ENCODE measurements around the gene KCTD13. TPM values are rescaled to one million over a fixed set of nuclear protein-coding genes. Genes with fewer than 3 reads are reported as not detected.

The KCTD13 gene
- total and polyA plus RNA-seq, 4 donors: 2.7 to 13.1 (median 3.7) TPM

- Histone ChIP-seq H3K9me3 (ENCODE audit: control insufficient read depth in 4 of 4, low read length in 3 of 4) (no peaks in the 10 kb centered on the region), H3K4me3 (ENCODE audit: low read depth in 1 of 3, low read length in 3 of 3) (no peak overlapping the region), H3K27me3 (ENCODE audit: control insufficient read depth in 4 of 4, insufficient read depth in 4 of 4, low read length in 3 of 4) (peaks cover 0 to 6% (median 1%) of the 10 kb centered on the region in 4 donors), H3K4me1 (ENCODE audit: control insufficient read depth in 4 of 4, insufficient read depth in 4 of 4, low read length in 3 of 4) (peaks cover 2 to 12% (median 6%) of the 10 kb centered on the region in 4 donors), H3K9ac (ENCODE audit: low read depth in 1 of 2, low read length in 2 of 2) (no peak overlapping the region), H3K27ac (ENCODE audit: low read depth in 1 of 2, low read length in 2 of 2) (no peak overlapping the region), H3K36me3 (ENCODE audit: control insufficient read depth in 4 of 4, insufficient read depth in 3 of 4, low read depth in 1 of 4, low read length in 3 of 4) (no peaks in the 10 kb centered on the region)
- 15% methylated on average over 9 of the region's 9 CpGs for WGBS
- TF ChIP-seq EGR1 (IDR thresholded peaks at IDR 0.05; ENCODE audit: low read depth in 2 of 2) (no peak), RAD21 (IDR thresholded peaks at IDR 0.05) (no peak), FOXA1 (IDR thresholded peaks at IDR 0.05) (no peak), REST (IDR thresholded peaks at IDR 0.05) (no peak), SP1 (IDR thresholded peaks at IDR 0.05) (no peak), NR2F2 (IDR thresholded peaks at IDR 0.05) (no peak), HNF4A (conservative IDR thresholded peaks at IDR 0.05) (no peak), HNF4G (IDR thresholded peaks at IDR 0.05) (no peak), GABPA (IDR thresholded peaks at IDR 0.05 in 1 of 2, conservative IDR thresholded peaks at IDR 0.05 in 1 of 2) (no peak)
- TF ChIP-seq, protein P1, sequence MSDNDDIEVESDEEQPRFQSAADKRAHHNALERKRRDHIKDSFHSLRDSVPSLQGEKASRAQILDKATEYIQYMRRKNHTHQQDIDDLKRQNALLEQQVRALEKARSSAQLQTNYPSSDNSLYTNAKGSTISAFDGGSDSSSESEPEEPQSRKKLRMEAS (IDR thresholded peaks at IDR 0.05): no peak
- TF ChIP-seq, protein P2, sequence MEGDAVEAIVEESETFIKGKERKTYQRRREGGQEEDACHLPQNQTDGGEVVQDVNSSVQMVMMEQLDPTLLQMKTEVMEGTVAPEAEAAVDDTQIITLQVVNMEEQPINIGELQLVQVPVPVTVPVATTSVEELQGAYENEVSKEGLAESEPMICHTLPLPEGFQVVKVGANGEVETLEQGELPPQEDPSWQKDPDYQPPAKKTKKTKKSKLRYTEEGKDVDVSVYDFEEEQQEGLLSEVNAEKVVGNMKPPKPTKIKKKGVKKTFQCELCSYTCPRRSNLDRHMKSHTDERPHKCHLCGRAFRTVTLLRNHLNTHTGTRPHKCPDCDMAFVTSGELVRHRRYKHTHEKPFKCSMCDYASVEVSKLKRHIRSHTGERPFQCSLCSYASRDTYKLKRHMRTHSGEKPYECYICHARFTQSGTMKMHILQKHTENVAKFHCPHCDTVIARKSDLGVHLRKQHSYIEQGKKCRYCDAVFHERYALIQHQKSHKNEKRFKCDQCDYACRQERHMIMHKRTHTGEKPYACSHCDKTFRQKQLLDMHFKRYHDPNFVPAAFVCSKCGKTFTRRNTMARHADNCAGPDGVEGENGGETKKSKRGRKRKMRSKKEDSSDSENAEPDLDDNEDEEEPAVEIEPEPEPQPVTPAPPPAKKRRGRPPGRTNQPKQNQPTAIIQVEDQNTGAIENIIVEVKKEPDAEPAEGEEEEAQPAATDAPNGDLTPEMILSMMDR (IDR thresholded peaks at IDR 0.05; ENCODE audit: low read depth, low read length, missing input control): no peak
- DNase-seq (ENCODE audit: low spot score): no peak
These were observed 27.8 kb downstream of the KCTD13 start for GRCh38 chr16:29898135-29898803.

DNA sequence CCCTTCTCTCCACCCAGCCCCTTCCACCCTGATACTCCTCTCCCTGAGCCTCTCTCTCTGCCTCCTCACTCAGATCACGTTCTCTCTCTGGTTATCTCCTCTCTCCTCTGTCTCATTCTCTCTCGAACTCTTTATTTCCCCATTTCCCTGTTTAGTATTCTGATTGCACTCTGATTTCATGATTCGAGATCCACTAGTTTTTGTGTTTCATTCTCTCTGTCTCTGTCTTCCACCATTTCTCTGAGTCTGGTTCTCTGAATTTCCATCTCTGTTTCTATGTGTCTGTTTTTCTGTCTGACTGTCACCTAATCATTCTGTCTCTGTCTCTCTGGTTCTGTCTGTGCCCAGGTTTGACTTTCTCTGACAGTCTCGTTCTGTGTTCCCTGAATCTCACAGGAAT, 28.7 kb downstream of the KCTD13 start:
- no peak overlapping the region for H3K9ac ChIP-seq (ENCODE audit: low read depth in 1 of 2, low read length in 2 of 2)
- no peak overlapping the region for H3K27ac ChIP-seq (ENCODE audit: low read depth in 1 of 2, low read length in 2 of 2)
- 63% methylated on average over 4 of the region's 4 CpGs for WGBS
- H3K27me3 ChIP-seq (ENCODE audit: control insufficient read depth in 4 of 4, insufficient read depth in 4 of 4, low read length in 3 of 4): peaks cover 0 to 6% (median 1%) of the 10 kb centered on the region in 4 donors
- no peak for TF ChIP-seq YY1 (IDR thresholded peaks at IDR 0.05)
- TF ChIP-seq EGR1 (IDR thresholded peaks at IDR 0.05; ENCODE audit: low read depth in 2 of 2): no peak
- TF ChIP-seq, protein P2 (IDR thresholded peaks at IDR 0.05; ENCODE audit: low read depth, low read length, missing input control): no peak
- H3K4me1 ChIP-seq (ENCODE audit: control insufficient read depth in 4 of 4, insufficient read depth in 4 of 4, low read length in 3 of 4): peaks cover 2 to 12% (median 6%) of the 10 kb centered on the region in 4 donors
- no peaks in the 10 kb centered on the region for H3K36me3 ChIP-seq (ENCODE audit: control insufficient read depth in 4 of 4, insufficient read depth in 3 of 4, low read depth in 1 of 4, low read length in 3 of 4)
- DNase-seq (ENCODE audit: low spot score): no peak
- no peak overlapping the region for H3K4me3 ChIP-seq (ENCODE audit: low read depth in 1 of 3, low read length in 3 of 3)
- no peaks in the 10 kb centered on the region for H3K9me3 ChIP-seq (ENCODE audit: control insufficient read depth in 4 of 4, low read length in 3 of 4)
